Measurements from ENCODE around the gene GTF3C5. TPM values are rescaled to one million over a fixed set of nuclear protein-coding genes. Genes with fewer than 3 reads are reported as not detected.

GTF3C5 gene
- polyA plus RNA-seq, 3 donors: 77.0 to 79.8 (median 77.9) TPM

DNA sequence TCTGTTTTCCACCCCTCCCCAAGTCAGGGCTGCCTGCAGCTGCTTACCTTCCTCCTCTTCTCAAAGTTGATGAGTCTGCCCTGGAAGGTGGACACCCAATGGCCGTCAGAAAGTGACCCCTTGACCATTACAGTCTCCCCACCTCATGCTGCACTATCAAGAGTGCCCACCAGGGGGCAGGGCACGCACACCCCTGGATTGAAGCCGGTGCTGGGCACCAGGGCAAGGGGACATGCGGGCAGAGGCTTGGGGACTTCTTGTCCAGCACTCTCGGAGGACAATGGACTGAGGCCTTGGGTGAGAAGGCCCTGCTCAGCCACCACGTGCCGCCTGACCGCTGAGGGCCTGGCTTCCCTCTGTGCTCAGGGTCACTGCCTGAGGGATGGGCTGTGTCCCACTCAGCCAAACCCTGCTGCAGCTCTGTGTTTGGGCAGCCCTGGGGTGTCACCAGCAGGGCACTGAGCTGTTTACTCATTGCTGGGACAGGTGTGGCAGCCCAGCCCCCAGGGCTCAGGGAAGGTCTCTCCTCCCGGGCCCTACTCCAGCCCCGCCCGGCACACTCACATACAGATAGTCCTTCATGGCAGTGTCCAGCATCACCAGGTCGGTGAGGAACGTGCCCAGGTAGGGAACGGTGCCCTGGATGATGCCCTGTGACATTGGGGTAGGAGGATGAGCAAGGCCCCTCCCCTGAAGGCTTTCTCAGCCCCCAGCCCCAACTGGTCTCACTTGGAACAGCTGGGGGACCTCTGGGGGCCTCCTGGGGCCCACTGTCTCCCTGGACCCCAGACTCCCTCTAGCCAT lies 72.6 kb downstream of the GTF3C5 start:
- no peak for DNase-seq

- DNase-seq: no peak
These were observed 73.2 kb downstream of the GTF3C5 start for GRCh38 chr9:133103987-133104505.

DNA sequence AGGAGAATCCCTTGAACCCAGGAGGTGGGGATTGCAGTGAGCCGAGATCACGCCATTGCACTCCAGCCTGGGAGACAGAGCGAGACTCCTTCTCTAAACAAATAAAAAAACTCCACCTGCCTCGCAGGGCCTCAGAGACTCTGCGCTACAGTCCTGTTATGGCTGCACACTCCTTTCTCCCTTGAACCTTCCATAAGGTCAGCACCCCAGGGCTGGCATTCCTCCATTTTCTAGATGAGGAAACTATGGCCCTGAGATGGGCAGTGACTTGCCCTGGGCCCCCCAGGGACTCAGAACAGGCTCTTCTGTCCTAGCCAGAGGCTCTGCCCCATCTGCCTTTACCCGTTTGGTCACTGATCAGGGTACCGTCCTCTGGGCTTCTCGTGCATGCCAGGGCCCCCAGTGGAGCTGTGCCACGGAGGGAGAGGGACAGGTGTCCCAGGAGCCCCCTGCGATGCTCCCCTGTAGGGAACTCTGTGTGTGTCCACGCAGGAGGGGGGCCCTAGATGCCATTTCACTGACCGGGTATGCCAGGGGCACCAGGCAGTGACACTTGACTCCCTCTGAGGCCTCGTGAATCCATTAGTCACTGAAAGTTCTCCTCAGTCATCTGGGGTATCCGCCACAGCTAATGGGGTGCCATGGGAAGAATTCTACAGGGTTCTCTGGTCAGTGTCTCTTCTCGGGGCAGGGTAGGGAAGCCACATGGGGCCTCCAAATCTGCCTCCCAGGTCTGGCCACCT lies 74.1 kb downstream of the GTF3C5 start:
- DNase-seq: no peak

DNA sequence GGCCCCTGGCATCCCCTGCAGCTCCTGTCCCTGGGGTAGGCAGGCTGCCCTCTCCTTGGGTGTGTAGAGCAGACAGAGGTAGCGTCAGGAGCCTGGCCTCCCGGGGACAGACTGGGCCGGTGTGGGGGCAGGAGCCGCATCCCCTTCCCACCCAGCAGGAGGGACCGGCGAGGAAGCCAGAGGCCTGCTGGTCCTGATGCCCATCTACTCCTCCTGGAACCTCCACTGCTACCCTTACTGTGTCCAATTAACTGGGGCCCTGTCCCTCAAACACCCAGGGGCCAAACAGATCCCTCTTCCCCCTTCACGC lies 74.6 kb downstream of the GTF3C5 start:
- no peak for DNase-seq

DNA sequence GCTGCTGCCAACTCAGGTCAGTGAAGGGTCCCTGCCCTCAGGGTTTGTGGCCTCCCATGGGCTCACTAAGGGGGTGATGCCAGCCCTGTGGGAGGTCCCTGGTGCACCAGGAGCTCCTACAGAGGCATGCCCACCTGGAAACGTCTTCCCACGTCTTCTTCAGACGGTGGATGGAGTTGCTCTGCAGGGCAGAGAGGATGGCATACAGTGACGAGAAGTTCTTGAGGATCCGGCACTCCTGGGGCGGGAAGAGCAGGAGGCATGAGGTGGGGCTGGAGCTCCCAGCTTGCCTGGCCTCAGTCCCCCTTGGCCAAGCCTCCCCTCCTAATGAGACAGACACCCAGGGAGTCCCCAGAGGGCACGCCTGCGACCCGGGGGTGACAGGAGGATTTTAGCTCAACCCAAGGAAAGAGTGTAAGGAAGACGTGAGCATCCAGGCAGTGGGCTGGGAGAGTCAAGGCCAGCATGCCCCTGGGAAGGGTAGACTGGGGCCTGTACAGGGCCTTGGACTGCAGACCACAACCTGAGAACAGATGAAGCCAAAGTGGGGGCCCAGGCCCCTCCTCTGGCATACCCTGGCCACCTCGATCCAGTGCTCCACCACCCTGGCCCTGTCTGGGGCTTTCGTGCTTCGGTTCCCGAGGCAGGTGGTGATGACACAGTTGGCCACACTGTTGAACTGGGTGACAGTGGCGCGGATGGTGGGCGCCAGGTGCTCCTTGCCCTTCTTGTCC lies 75.9 kb downstream of the GTF3C5 start:
- no peak for DNase-seq

- no peak for DNase-seq
These were observed 76.5 kb downstream of the GTF3C5 start for GRCh38 chr9:133107245-133107722.

Other genes starting within 250 kb of the GTF3C5 start
- 1 to 10 TPM; 4.5 to 5.1 (median 5.1) TPM for gene AK8, start 152.7 kb upstream of the GTF3C5 start, polyA plus RNA-seq (ENCODE audit: insufficient read length in 3 of 3)
- 10 to 100 TPM in 1 of 3 donors, 1 to 10 TPM in 2; 8.9 to 10.8 (median 9.6) TPM for gene SPACA9, start 152.1 kb upstream of the GTF3C5 start, polyA plus RNA-seq (ENCODE audit: insufficient read length in 3 of 3)
- gene TSC1, start 86.4 kb upstream of the GTF3C5 start, polyA plus RNA-seq (ENCODE audit: insufficient read length in 3 of 3): 10 to 100 TPM; 38.3 to 67.8 (median 56.3) TPM
- gene GFI1B, start 52.3 kb upstream of the GTF3C5 start, polyA plus RNA-seq (ENCODE audit: insufficient read length in 3 of 3): under 1 TPM; 0.71 to 0.91 (median 0.78) TPM
- 1 to 10 TPM; 4.0 to 4.1 (median 4.0) TPM for gene CEL, start 31.0 kb downstream of the GTF3C5 start, polyA plus RNA-seq (ENCODE audit: insufficient read length in 3 of 3)
- gene RALGDS, start 90.2 kb downstream of the GTF3C5 start, polyA plus RNA-seq (ENCODE audit: insufficient read length in 3 of 3): 10 to 100 TPM; 40.4 to 42.7 (median 41.5) TPM
- 1 to 10 TPM; 1.9 to 3.1 (median 3.0) TPM for gene GBGT1, start 132.9 kb downstream of the GTF3C5 start, polyA plus RNA-seq (ENCODE audit: insufficient read length in 3 of 3)
- under 1 TPM; 0.14 to 0.41 (median 0.32) TPM for gene OBP2B, start 178.3 kb downstream of the GTF3C5 start, polyA plus RNA-seq (ENCODE audit: insufficient read length in 3 of 3)
- gene ABO, start 244.2 kb downstream of the GTF3C5 start, polyA plus RNA-seq (ENCODE audit: insufficient read length in 3 of 3): 10 to 100 TPM; 15.3 to 19.2 (median 17.6) TPM

Data from renal pelvis (tissue), 4 donors.